HG02798 (cell line): ENCODE results near the gene ABCC12.
"Not testable (repeated sequence)": the region's sequence is repeated elsewhere in the genome, so short reads cannot be mapped to it uniquely, and the experiment has no call there.

Experiments
- ATAC-seq: cut with Tn5 transposase; IDR thresholded peaks from one replicate; pipeline ENCODE4 v1.9.1; 2021; ENCODE audit warnings: mild to moderate bottlenecking; ENCODE audit not compliant: unreplicated experiment, poor library complexity

ABCC12 gene

GRCh38 chr16:48155926-48156789 is at the start of gene ABCC12:
TSS of gene ABCC12 (minus strand) at chr16:48155993. CDS start at chr16:48146424, 9,569 bp downstream.
- no peak for ATAC-seq

GRCh38 chr16:48204825-48205151 is 49.0 kb upstream of the ABCC12 start:
- no peak for ATAC-seq

GRCh38 chr16:48203974-48204824 is 48.4 kb upstream of the ABCC12 start:
- no peak for ATAC-seq

GRCh38 chr16:48201515-48202201 is 45.9 kb upstream of the ABCC12 start:
- ATAC-seq: no peak

- no peak for ATAC-seq
Observed at GRCh38 chr16:48197294-48197693, 41.5 kb upstream of the ABCC12 start.

GRCh38 chr16:48194828-48195556 is 39.2 kb upstream of the ABCC12 start:
- no peak for ATAC-seq

GRCh38 chr16:48193846-48194245 is 38.1 kb upstream of the ABCC12 start:
- no peak for ATAC-seq

GRCh38 chr16:48188449-48189102 is 32.8 kb upstream of the ABCC12 start:
- peak; percentile 85 for ATAC-seq

GRCh38 chr16:48187779-48188178 is 32.0 kb upstream of the ABCC12 start:
- no peak for ATAC-seq

- no peak for ATAC-seq
Observed at GRCh38 chr16:48184681-48185080, 28.9 kb upstream of the ABCC12 start.

GRCh38 chr16:48182979-48183537 is 27.3 kb upstream of the ABCC12 start:
- ATAC-seq: no peak

- ATAC-seq: not testable (repeated sequence)
Observed at GRCh38 chr16:48181746-48182520, 26.1 kb upstream of the ABCC12 start.

- no peak for ATAC-seq
Observed at GRCh38 chr16:48180868-48181480, 25.2 kb upstream of the ABCC12 start.

- ATAC-seq: no peak
Observed at GRCh38 chr16:48176635-48177408, 21.0 kb upstream of the ABCC12 start.

- no peak for ATAC-seq
Observed at GRCh38 chr16:48173889-48174288, 18.1 kb upstream of the ABCC12 start.

- no peak for ATAC-seq
Observed at GRCh38 chr16:48172682-48173081, 16.9 kb upstream of the ABCC12 start.

GRCh38 chr16:48169896-48170295 is 14.1 kb upstream of the ABCC12 start:
- ATAC-seq: no peak
